ENCODE measurements around the gene CLINT1.

- TF ChIP-seq POLR2A (IDR thresholded peaks at IDR 0.05) = no peak
- TF ChIP-seq POLR2AphosphoS5 (IDR thresholded peaks at IDR 0.05; ENCODE audit: insufficient read depth in 1 of 2, low read depth in 1 of 2) = no peak
- TF ChIP-seq CTCF (IDR thresholded peaks at IDR 0.05) = no peak
Measured at GRCh38 chr5:157758706-157759105, 100.2 kb downstream of the CLINT1 start.
